Measurements from ENCODE around the gene EDEM1. TPM values are rescaled to one million over a fixed set of nuclear protein-coding genes. Genes with fewer than 3 reads are reported as not detected.

EDEM1 gene
- total RNA-seq, 4 donors from 2014 or later = 48.1 to 127 (median 56.3) TPM

- Histone ChIP-seq H3K4me1 (peaks cover 9% of the 10 kb centered on the region), H3K4me3 (no peak overlapping the region), H3K9me3 (no peaks in the 10 kb centered on the region), H3K36me3 (no peaks in the 10 kb centered on the region), H3K27ac (no peak overlapping the region), H3K27me3 (no peaks in the 10 kb centered on the region)
- DNase-seq (ENCODE audit: low spot score in 2 of 2) = no peak
- WGBS = 89% methylated on average over 3 of the region's 3 CpGs
- TF ChIP-seq EP300 (IDR thresholded peaks at IDR 0.05) = no peak
- TF ChIP-seq POLR2A (IDR thresholded peaks at IDR 0.05) = no peak
- TF ChIP-seq, protein P1, sequence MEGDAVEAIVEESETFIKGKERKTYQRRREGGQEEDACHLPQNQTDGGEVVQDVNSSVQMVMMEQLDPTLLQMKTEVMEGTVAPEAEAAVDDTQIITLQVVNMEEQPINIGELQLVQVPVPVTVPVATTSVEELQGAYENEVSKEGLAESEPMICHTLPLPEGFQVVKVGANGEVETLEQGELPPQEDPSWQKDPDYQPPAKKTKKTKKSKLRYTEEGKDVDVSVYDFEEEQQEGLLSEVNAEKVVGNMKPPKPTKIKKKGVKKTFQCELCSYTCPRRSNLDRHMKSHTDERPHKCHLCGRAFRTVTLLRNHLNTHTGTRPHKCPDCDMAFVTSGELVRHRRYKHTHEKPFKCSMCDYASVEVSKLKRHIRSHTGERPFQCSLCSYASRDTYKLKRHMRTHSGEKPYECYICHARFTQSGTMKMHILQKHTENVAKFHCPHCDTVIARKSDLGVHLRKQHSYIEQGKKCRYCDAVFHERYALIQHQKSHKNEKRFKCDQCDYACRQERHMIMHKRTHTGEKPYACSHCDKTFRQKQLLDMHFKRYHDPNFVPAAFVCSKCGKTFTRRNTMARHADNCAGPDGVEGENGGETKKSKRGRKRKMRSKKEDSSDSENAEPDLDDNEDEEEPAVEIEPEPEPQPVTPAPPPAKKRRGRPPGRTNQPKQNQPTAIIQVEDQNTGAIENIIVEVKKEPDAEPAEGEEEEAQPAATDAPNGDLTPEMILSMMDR (IDR thresholded peaks at IDR 0.05) = no peak
- TF ChIP-seq POLR2AphosphoS5 (IDR thresholded peaks at IDR 0.05) = no peak
Measured at GRCh38 chr3:5252131-5252530, 64.6 kb downstream of the EDEM1 start.

- no peak overlapping the region for H3K4me3 ChIP-seq
- 93% methylated on average over 12 of the region's 12 CpGs for WGBS
- H3K27me3 ChIP-seq = no peaks in the 10 kb centered on the region
- peaks cover 9% of the 10 kb centered on the region for H3K4me1 ChIP-seq
- no peak overlapping the region for H3K27ac ChIP-seq
- H3K9me3 ChIP-seq = no peaks in the 10 kb centered on the region
- no peaks in the 10 kb centered on the region for H3K36me3 ChIP-seq
- no peak for TF ChIP-seq POLR2A (IDR thresholded peaks at IDR 0.05)
- TF ChIP-seq, protein P1 (IDR thresholded peaks at IDR 0.05) = no peak
- no peak for TF ChIP-seq EP300 (IDR thresholded peaks at IDR 0.05)
- no peak for TF ChIP-seq POLR2AphosphoS5 (IDR thresholded peaks at IDR 0.05)
- no peak for DNase-seq (ENCODE audit: low spot score in 2 of 2)
Measured at GRCh38 chr3:5254281-5255048, 67.0 kb downstream of the EDEM1 start.

DNA sequence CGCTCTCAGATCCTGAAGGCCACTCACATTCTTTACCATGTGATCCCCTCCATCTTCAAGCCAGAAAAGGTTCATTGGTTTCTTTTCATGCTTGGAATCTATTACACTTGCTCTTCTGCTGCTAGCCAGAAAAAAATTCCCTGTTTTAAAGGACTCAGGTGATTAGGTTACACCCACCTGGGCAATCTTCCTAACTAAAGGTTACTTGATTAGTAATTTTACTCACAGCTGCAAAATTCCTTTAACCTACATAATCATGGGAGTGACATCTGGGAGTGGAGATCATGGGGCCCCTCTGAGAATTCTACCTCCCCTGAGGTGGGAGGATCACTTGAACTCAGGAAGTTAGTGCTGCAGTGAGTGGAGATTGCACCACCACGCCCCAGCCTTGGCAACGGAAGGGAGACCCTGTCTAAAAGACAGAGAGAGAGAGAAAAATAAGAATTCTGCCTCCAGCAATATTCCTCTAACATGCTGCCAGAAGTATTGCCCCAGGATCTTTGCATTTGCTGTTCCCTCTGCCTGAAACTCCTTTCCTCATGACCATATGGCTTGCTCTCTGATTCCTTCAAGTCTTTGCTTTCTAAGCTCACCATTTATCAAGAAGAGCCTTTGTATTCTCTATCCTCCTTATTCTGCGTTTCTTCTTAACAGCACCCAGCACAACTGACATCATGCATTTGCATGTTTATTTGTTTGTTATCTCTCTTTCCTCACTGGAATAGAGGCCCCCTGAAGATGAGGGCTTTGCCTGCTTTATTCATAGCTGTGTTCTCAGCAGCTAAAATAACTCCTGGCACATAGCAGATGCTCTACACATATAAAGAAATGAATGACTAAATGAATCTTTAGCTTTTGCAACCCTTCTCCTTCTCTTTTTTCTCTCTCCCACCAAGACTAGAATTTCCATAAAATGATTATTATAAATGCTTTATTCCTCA, 68.2 kb downstream of the EDEM1 start:
- Histone ChIP-seq H3K27ac (no peak overlapping the region), H3K36me3 (no peaks in the 10 kb centered on the region)
- no peak for DNase-seq (ENCODE audit: low spot score in 2 of 2)

GRCh38 chr3:5258526-5258925, 71.0 kb downstream of the EDEM1 start:
- Histone ChIP-seq H3K27ac (no peak overlapping the region), H3K4me1 (no peaks in the 10 kb centered on the region), H3K9me3 (no peaks in the 10 kb centered on the region), H3K27me3 (no peaks in the 10 kb centered on the region), H3K4me3 (no peak overlapping the region), H3K36me3 (no peaks in the 10 kb centered on the region)
- 73% methylated on average over 3 of the region's 3 CpGs for WGBS
- TF ChIP-seq EP300 (IDR thresholded peaks at IDR 0.05) (no peak), POLR2AphosphoS5 (IDR thresholded peaks at IDR 0.05) (no peak), POLR2A (IDR thresholded peaks at IDR 0.05) (no peak)
- no peak for DNase-seq (ENCODE audit: low spot score in 2 of 2)

More for the DNA sequence above, 68.2 kb downstream of the EDEM1 start:
- H3K27me3 ChIP-seq = no peaks in the 10 kb centered on the region
- 51% methylated on average over 4 of the region's 4 CpGs for WGBS
- H3K9me3 ChIP-seq = no peaks in the 10 kb centered on the region
- H3K4me3 ChIP-seq = no peak overlapping the region
- H3K4me1 ChIP-seq = peaks cover 3% of the 10 kb centered on the region
- TF ChIP-seq POLR2A (IDR thresholded peaks at IDR 0.05) (no peak), POLR2AphosphoS5 (IDR thresholded peaks at IDR 0.05) (no peak), EP300 (IDR thresholded peaks at IDR 0.05) (no peak)
- TF ChIP-seq, protein P1 (IDR thresholded peaks at IDR 0.05) = no peak

- DNase-seq (ENCODE audit: low spot score in 2 of 2) = no peak
- TF ChIP-seq POLR2A (IDR thresholded peaks at IDR 0.05) = no peak
- no peak for TF ChIP-seq POLR2AphosphoS5 (IDR thresholded peaks at IDR 0.05)
- TF ChIP-seq, protein P1 (IDR thresholded peaks at IDR 0.05) = no peak
- TF ChIP-seq EP300 (IDR thresholded peaks at IDR 0.05) = no peak
- Histone ChIP-seq H3K4me1 (no peaks in the 10 kb centered on the region), H3K9me3 (no peaks in the 10 kb centered on the region), H3K36me3 (no peaks in the 10 kb centered on the region), H3K27ac (no peak overlapping the region), H3K27me3 (no peaks in the 10 kb centered on the region), H3K4me3 (no peak overlapping the region)
- 33% methylated on average over 2 of the region's 2 CpGs for WGBS
Measured at GRCh38 chr3:5260992-5261501, 73.5 kb downstream of the EDEM1 start.
